ENCODE measurements around the gene PDGFRB. TPM values are rescaled to one million over a fixed set of nuclear protein-coding genes. Genes with fewer than 3 reads are reported as not detected.

The PDGFRB gene
- total RNA-seq, 1 donor from 2014 or later, result 74.8 TPM

DNA sequence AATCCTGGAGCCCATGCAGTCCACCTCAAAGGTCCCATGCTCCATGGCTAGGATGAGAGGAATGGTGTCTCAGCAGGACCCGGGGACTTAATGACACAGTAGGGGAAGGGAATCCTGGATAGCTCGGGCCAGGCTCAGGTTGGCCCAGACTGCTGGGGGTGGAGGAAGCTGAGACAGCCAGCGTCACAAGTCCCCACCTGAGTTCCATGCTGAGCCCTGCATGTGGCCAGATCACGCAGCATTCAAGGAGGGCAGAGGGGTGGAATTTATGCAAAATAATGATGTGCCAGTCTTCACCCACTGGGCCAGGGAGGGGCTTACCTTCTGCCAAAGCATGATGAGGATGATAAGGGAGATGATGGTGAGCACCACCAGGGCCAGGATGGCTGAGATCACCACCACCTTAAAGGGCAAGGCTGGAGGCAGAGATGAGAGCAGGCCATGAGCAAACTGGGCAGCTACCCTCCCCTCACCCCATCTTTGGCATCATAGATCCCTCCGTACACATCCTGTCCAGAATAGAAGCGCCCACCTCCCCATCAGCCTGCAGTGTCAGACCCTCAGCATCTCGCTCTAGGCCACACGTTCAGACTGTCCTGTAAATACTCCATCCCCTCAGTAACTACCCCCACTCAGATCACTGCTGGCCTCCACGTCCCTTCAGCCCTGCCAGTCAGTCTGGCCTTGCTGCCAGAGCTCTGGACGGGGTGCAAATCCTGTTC, 29.3 kb downstream of the PDGFRB start:
- H3K4me3 Mint-ChIP-seq, result no peak overlapping the region
- H3K27me3 Mint-ChIP-seq, result peaks cover 14% of the 10 kb centered on the region
- no peak overlapping the region for H3K27ac Mint-ChIP-seq
- H3K4me1 Mint-ChIP-seq (ENCODE audit: unreplicated experiment), result peaks cover 18% of the 10 kb centered on the region
- H3K36me3 Mint-ChIP-seq, result no peaks in the 10 kb centered on the region
- no peak for DNase-seq (ENCODE audit: extremely low spot score, unreplicated experiment)
- H3K9me3 Mint-ChIP-seq, result no peaks in the 10 kb centered on the region
- TF ChIP-seq, protein P1, sequence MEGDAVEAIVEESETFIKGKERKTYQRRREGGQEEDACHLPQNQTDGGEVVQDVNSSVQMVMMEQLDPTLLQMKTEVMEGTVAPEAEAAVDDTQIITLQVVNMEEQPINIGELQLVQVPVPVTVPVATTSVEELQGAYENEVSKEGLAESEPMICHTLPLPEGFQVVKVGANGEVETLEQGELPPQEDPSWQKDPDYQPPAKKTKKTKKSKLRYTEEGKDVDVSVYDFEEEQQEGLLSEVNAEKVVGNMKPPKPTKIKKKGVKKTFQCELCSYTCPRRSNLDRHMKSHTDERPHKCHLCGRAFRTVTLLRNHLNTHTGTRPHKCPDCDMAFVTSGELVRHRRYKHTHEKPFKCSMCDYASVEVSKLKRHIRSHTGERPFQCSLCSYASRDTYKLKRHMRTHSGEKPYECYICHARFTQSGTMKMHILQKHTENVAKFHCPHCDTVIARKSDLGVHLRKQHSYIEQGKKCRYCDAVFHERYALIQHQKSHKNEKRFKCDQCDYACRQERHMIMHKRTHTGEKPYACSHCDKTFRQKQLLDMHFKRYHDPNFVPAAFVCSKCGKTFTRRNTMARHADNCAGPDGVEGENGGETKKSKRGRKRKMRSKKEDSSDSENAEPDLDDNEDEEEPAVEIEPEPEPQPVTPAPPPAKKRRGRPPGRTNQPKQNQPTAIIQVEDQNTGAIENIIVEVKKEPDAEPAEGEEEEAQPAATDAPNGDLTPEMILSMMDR (conservative IDR thresholded peaks at IDR 0.05), result no peak

DNA sequence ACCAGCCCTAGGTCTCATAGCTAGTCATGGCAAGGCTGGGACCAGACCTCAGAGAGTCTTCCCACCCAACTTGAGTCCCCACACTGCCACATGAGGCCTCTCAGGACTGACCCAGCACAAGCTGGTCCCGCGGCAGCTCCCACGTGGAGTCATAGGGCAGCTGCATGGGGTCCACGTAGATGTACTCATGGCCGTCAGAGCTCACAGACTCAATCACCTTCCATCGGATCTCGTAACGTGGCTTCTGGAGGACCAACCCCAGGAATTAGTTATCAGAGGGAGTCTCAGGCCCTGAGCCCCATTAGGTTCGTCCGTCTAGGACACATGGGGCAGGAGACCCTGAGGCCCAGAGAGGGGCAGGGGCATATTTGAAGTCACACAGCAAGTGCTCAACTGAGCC, 30.3 kb downstream of the PDGFRB start:
- H3K4me1 Mint-ChIP-seq (ENCODE audit: unreplicated experiment), result peaks cover 11% of the 10 kb centered on the region
- H3K9me3 Mint-ChIP-seq, result no peaks in the 10 kb centered on the region
- TF ChIP-seq, protein P1 (conservative IDR thresholded peaks at IDR 0.05), result no peak
- no peak overlapping the region for H3K4me3 Mint-ChIP-seq
- H3K36me3 Mint-ChIP-seq, result no peaks in the 10 kb centered on the region
- peaks cover 14% of the 10 kb centered on the region for H3K27me3 Mint-ChIP-seq
- H3K27ac Mint-ChIP-seq, result no peak overlapping the region
- DNase-seq (ENCODE audit: extremely low spot score, unreplicated experiment), result no peak

DNA sequence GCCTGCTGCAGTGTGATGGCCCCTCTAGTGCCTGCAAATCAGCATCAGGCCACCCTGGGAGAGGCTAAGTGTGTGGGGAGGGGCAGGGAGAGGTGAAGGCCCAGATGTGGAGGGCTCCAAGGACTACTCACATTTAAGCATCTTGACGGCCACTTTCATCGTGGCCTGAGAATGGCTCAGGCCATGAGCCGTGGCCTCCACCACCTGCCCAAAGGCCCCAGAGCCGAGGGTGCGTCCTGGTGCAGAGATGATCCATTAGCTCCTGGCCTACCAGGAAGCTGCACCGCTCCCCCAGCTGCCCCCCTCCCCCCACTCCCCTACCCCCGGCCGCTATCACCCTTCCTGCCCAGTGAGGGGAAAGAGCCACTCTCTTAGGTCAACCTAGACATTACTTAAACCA, 31.0 kb downstream of the PDGFRB start:
- Mint-ChIP-seq H3K9me3 (no peaks in the 10 kb centered on the region), H3K27me3 (peaks cover 9% of the 10 kb centered on the region), H3K27ac (no peak overlapping the region), H3K4me1 (ENCODE audit: unreplicated experiment) (peaks cover 4% of the 10 kb centered on the region), H3K4me3 (no peak overlapping the region), H3K36me3 (no peaks in the 10 kb centered on the region)
- TF ChIP-seq, protein P1 (conservative IDR thresholded peaks at IDR 0.05), result no peak
- no peak for DNase-seq (ENCODE audit: extremely low spot score, unreplicated experiment)

GRCh38 chr5:150124111-150124557, 31.5 kb downstream of the PDGFRB start:
- H3K36me3 Mint-ChIP-seq, result no peaks in the 10 kb centered on the region
- no peaks in the 10 kb centered on the region for H3K9me3 Mint-ChIP-seq
- H3K27ac Mint-ChIP-seq, result no peak overlapping the region
- TF ChIP-seq, protein P1 (conservative IDR thresholded peaks at IDR 0.05), result no peak
- DNase-seq (ENCODE audit: extremely low spot score, unreplicated experiment), result no peak
- H3K4me3 Mint-ChIP-seq, result no peak overlapping the region
- peaks cover 9% of the 10 kb centered on the region for H3K27me3 Mint-ChIP-seq
- peaks cover 4% of the 10 kb centered on the region for H3K4me1 Mint-ChIP-seq (ENCODE audit: unreplicated experiment)

GRCh38 chr5:150123542-150123941, 32.1 kb downstream of the PDGFRB start:
- H3K4me1 Mint-ChIP-seq (ENCODE audit: unreplicated experiment), result peaks cover 4% of the 10 kb centered on the region
- no peaks in the 10 kb centered on the region for H3K36me3 Mint-ChIP-seq
- TF ChIP-seq, protein P1 (conservative IDR thresholded peaks at IDR 0.05), result no peak
- peaks cover 7% of the 10 kb centered on the region for H3K27me3 Mint-ChIP-seq
- no peak overlapping the region for H3K27ac Mint-ChIP-seq
- DNase-seq (ENCODE audit: extremely low spot score, unreplicated experiment), result no peak
- H3K4me3 Mint-ChIP-seq, result no peak overlapping the region
- H3K9me3 Mint-ChIP-seq, result no peaks in the 10 kb centered on the region

All from type B pancreatic cell (in vitro differentiated cells).